Neural cell (in vitro differentiated cells): ENCODE data around the gene MEPCE. TPM values are rescaled to one million over a fixed set of nuclear protein-coding genes. Genes with fewer than 3 reads are reported as not detected.

Experiments used
- H2AFZ ChIP-seq: fragments of 200-600, 300-800 bp; sonication (generic), shearing (Covaris generic); 2 replicates; pipeline ENCODE4 v1.6.0; 2014; ENCODE audit warnings: low read depth, mild to moderate bottlenecking, antibody characterized with exemption, low read length, moderate library complexity
- H3F3A ChIP-seq: fragments of 200-600 bp; shearing (Covaris generic); 2 replicates; pipeline ENCODE4 v1.6.1; 2016; ENCODE audit warnings: mild to moderate bottlenecking, moderate library complexity, mixed read lengths, antibody characterized with exemption, low read length; ENCODE audit not compliant: insufficient read depth, poor library complexity, severe bottlenecking
- H3K27ac ChIP-seq: fragments of 200-600, 300-800 bp; sonication (generic), shearing (Covaris generic); 2 replicates; pipeline ENCODE4 v1.5.1; 2014; ENCODE audit warnings: mild to moderate bottlenecking, low read length, moderate library complexity
- H3K27me3 ChIP-seq: fragments of 300-800, 200-600 bp; sonication (generic), shearing (Covaris generic); 2 replicates; pipeline ENCODE4 v1.6.0; 2014; ENCODE audit warnings: mild to moderate bottlenecking, low read depth, low read length, moderate library complexity; ENCODE audit not compliant: insufficient read depth
- H3K36me3 ChIP-seq: fragments of 300-800, 200-600 bp; sonication (generic), shearing (Covaris generic); 2 replicates; pipeline ENCODE4 v1.5.1; 2014; ENCODE audit warnings: mild to moderate bottlenecking, antibody characterized with exemption, low read length, moderate library complexity; ENCODE audit not compliant: insufficient read depth
- H3K4me2 ChIP-seq: fragments of 300-800, 200-600 bp; sonication (generic), shearing (Covaris generic); 2 replicates; pipeline ENCODE4 v1.6.0; 2014; ENCODE audit warnings: mild to moderate bottlenecking, low read length
- H3K4me3 ChIP-seq: fragments of 300-800, 200-600 bp; sonication (generic), shearing (Covaris generic); 2 replicates; pipeline ENCODE4 v1.5.1; 2014; ENCODE audit warnings: mild to moderate bottlenecking, low read length, moderate library complexity
- H3K79me2 ChIP-seq: fragments of 200-600 bp; shearing (Covaris generic); replicated peaks from 2 replicates; pipeline ENCODE4 v1.6.0; 2014; ENCODE audit warnings: mild to moderate bottlenecking, low read length, moderate library complexity; ENCODE audit not compliant: insufficient read depth
- H3K9ac ChIP-seq: fragments of 300-800, 200-600 bp; sonication (generic), shearing (Covaris generic); 2 replicates; pipeline ENCODE4 v1.6.1; 2016; ENCODE audit warnings: mild to moderate bottlenecking, low read length, mixed read lengths
- H3K9me2 ChIP-seq: fragments of 200-600 bp; shearing (Covaris generic); 2 replicates; pipeline ENCODE4 v1.6.1; 2016; ENCODE audit warnings: mild to moderate bottlenecking, low read length, mixed read lengths; ENCODE audit not compliant: insufficient read depth
- H3K9me3 ChIP-seq: fragments of 200-600, 300-800 bp; sonication (generic), shearing (Covaris generic); 2 replicates; pipeline ENCODE4 v1.6.1; 2016; ENCODE audit warnings: mild to moderate bottlenecking, mixed run types, low read length, moderate library complexity, mixed read lengths
- H4K20me1 ChIP-seq: fragments of 200-600 bp; shearing (Covaris generic); 2 replicates; pipeline ENCODE4 v1.6.1; 2016; ENCODE audit warnings: mild to moderate bottlenecking, mixed run types; ENCODE audit not compliant: insufficient read depth
- EP300 ChIP-seq: fragments of 450-650 bp; conservative IDR thresholded peaks from 2 replicates; pipeline ENCODE4 v1.6.1; 2014; ENCODE audit warnings: antibody characterized with exemption, mild to moderate bottlenecking, moderate library complexity; ENCODE audit not compliant: poor library complexity, severe bottlenecking
- EZH2 ChIP-seq: fragments of 200-600, 300-800 bp; shearing (Covaris generic), sonication (generic); IDR thresholded peaks from 2 replicates; pipeline ENCODE4 v1.6.1; 2014; ENCODE audit warnings: antibody characterized with exemption, low read length, borderline replicate concordance, mild to moderate bottlenecking; ENCODE audit not compliant: insufficient read depth, poor library complexity, severe bottlenecking
- MXI1 ChIP-seq: fragments of 450-650 bp; conservative IDR thresholded peaks from 2 replicates; pipeline ENCODE4 v1.6.1; 2014; ENCODE audit warnings: antibody characterized with exemption, mild to moderate bottlenecking; ENCODE audit not compliant: poor library complexity, severe bottlenecking
- POLR2AphosphoS5 ChIP-seq: IDR thresholded peaks from 2 replicates; pipeline ENCODE4 v1.6.1; 2012
- RAD21 ChIP-seq: fragments of 450-650 bp; conservative IDR thresholded peaks from 2 replicates; pipeline ENCODE4 v1.6.1; 2014; ENCODE audit warnings: antibody characterized with exemption, mild to moderate bottlenecking, moderate library complexity
- SMC3 ChIP-seq: fragments of 450-650 bp; conservative IDR thresholded peaks from 2 replicates; pipeline ENCODE4 v1.6.1; 2014; ENCODE audit warnings: antibody characterized with exemption, mild to moderate bottlenecking, moderate library complexity; ENCODE audit not compliant: poor library complexity
- TAF1 ChIP-seq: IDR thresholded peaks from 2 replicates; pipeline ENCODE4 v1.6.1; 2012; ENCODE audit warnings: low read depth
- polyA plus RNA-seq: library from polyadenylated mRNA; depleted of rRNA; stranded (reverse); fragments of >200 nt; gene quantifications from 2 replicates; pipeline ENCODE4 v1.2.3, GENCODE V29; 2014
- TF ChIP-seq, protein P1 (sequence below): fragments of 450-650 bp; IDR thresholded peaks from 2 replicates; pipeline ENCODE4 v1.5.1; 2014; ENCODE audit warnings: antibody characterized with exemption, mild to moderate bottlenecking, moderate library complexity; ENCODE audit not compliant: poor library complexity, severe bottlenecking
- TF ChIP-seq, protein P2 (sequence below): IDR thresholded peaks from 2 replicates; pipeline ENCODE4 v1.6.1; 2012; ENCODE audit warnings: borderline replicate concordance

MEPCE gene
- polyA plus RNA-seq, 1 donor from 2014 or later, result 15.0 TPM

DNA sequence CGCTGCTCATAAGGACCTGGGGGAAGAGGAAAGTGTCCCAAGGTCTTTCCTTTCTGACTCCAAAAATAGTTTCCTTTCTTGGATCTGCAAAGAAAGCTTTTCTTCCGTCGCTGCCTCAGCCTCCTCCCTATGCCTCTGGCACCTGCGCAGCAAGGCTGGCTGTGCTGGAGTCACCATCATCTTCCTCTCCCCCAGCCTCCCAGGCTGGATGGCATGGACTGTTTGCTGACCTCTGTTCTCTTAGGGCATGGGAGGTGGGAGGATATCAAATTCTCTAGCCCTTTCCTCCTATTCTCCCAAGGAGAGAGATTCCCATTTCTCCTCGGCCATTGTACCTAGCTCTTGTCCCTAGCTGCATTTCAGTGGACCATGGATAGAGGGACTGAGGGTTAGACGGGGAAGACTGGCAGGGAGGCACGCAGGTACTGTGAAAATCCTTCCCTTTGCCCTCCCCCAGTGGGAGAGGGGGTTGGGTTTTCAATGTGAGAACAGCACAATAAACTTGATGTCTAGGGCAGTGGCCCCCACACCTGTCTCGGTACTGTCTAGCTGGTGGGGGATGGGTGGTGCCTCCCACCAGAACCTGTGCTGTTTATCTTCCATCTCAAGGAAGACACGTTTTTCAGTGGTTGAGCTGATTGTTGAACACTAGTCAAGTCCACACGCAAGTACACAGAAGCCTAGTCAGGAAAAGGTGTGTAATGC is 4.1 kb downstream of the MEPCE start:
- Histone ChIP-seq H3K27me3 (no peaks in the 10 kb centered on the region), H3F3A (no peaks in the 10 kb centered on the region), H2AFZ (no peak overlapping the region), H4K20me1 (no peaks in the 10 kb centered on the region), H3K36me3 (no peaks in the 10 kb centered on the region), H3K9ac (no peak overlapping the region), H3K9me3 (no peaks in the 10 kb centered on the region), H3K4me3 (no peak overlapping the region), H3K27ac (no peak overlapping the region), H3K9me2 (no peaks in the 10 kb centered on the region), H3K4me2 (no peak overlapping the region), H3K79me2 (peaks cover 25% of the 10 kb centered on the region)
- TF ChIP-seq, protein P1, sequence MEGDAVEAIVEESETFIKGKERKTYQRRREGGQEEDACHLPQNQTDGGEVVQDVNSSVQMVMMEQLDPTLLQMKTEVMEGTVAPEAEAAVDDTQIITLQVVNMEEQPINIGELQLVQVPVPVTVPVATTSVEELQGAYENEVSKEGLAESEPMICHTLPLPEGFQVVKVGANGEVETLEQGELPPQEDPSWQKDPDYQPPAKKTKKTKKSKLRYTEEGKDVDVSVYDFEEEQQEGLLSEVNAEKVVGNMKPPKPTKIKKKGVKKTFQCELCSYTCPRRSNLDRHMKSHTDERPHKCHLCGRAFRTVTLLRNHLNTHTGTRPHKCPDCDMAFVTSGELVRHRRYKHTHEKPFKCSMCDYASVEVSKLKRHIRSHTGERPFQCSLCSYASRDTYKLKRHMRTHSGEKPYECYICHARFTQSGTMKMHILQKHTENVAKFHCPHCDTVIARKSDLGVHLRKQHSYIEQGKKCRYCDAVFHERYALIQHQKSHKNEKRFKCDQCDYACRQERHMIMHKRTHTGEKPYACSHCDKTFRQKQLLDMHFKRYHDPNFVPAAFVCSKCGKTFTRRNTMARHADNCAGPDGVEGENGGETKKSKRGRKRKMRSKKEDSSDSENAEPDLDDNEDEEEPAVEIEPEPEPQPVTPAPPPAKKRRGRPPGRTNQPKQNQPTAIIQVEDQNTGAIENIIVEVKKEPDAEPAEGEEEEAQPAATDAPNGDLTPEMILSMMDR, result no peak
- TF ChIP-seq MXI1 (no peak), EZH2 (no peak), RAD21 (no peak), POLR2AphosphoS5 (no peak), SMC3 (no peak), EP300 (no peak), TAF1 (no peak)
- TF ChIP-seq, protein P2, sequence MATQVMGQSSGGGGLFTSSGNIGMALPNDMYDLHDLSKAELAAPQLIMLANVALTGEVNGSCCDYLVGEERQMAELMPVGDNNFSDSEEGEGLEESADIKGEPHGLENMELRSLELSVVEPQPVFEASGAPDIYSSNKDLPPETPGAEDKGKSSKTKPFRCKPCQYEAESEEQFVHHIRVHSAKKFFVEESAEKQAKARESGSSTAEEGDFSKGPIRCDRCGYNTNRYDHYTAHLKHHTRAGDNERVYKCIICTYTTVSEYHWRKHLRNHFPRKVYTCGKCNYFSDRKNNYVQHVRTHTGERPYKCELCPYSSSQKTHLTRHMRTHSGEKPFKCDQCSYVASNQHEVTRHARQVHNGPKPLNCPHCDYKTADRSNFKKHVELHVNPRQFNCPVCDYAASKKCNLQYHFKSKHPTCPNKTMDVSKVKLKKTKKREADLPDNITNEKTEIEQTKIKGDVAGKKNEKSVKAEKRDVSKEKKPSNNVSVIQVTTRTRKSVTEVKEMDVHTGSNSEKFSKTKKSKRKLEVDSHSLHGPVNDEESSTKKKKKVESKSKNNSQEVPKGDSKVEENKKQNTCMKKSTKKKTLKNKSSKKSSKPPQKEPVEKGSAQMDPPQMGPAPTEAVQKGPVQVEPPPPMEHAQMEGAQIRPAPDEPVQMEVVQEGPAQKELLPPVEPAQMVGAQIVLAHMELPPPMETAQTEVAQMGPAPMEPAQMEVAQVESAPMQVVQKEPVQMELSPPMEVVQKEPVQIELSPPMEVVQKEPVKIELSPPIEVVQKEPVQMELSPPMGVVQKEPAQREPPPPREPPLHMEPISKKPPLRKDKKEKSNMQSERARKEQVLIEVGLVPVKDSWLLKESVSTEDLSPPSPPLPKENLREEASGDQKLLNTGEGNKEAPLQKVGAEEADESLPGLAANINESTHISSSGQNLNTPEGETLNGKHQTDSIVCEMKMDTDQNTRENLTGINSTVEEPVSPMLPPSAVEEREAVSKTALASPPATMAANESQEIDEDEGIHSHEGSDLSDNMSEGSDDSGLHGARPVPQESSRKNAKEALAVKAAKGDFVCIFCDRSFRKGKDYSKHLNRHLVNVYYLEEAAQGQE, result no peak

DNA sequence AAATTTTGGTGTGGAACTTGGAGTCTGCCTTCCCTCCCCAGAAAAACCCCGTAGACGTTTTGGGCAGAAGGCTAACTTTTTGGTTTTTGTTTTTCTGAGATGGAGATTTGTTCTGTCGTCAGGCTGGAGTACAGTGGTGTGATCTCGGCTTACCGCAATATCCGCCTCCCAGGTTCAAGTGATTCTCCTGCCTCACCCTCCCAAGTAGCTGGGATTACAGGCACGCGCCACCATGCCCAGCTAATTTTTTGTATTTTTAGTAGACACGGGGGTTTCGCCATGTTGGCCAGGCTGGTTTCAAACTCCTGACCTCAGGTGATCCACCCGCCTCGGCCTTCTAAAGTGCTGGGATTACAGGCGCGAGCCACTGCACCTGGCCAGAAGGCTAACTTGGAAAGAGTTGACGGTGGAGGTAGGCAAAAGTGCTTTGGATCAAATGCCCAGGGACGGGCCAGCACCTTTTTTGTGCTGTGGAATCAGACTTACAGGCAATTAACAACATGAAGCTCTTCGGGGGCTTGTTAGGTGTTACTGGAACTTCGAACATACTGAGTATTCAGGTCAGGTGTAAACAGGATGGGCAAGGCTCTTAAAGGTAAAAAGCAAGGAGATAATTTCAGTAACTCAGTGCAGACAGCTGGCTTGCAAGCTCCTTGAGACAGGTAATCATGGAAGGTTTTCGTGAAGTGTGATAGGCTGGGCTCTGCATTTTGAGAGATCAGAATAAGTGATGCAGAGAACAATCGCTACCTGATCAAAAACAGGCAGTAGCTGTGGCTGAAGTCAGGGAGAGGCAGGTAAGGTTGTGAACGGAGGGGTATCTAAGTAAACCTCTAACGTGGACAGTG is 4.9 kb downstream of the MEPCE start:
- Histone ChIP-seq H3F3A (no peaks in the 10 kb centered on the region), H3K4me2 (peak overlapping the region; percentile 59), H3K4me3 (peak overlapping the region; percentile 91), H2AFZ (no peak overlapping the region), H4K20me1 (no peaks in the 10 kb centered on the region), H3K27me3 (no peaks in the 10 kb centered on the region), H3K36me3 (no peaks in the 10 kb centered on the region), H3K27ac (no peak overlapping the region), H3K79me2 (peaks cover 25% of the 10 kb centered on the region), H3K9me3 (no peaks in the 10 kb centered on the region), H3K9me2 (no peaks in the 10 kb centered on the region), H3K9ac (peak overlapping the region; percentile 84)
- TF ChIP-seq EZH2 (no peak), RAD21 (no peak), MXI1 (no peak), EP300 (no peak), POLR2AphosphoS5 (no peak), SMC3 (no peak), TAF1 (no peak)
- TF ChIP-seq, protein P2, result no peak
- TF ChIP-seq, protein P1, result no peak
